A549 (cell line): ENCODE measurements around the gene D2HGDH. TPM values are rescaled to one million over a fixed set of nuclear protein-coding genes. Genes with fewer than 3 reads are reported as not detected.

Experiments used
- ATAC-seq, 2 experiments: fragments of 200-7000 bp in 1 of 2; fragments of >200 bp in 1 of 2; cut with Nextera tagmentation in 1 of 2; cut with Tn5 transposase in 1 of 2; 3 replicates each; pipeline versions ENCODE4 v1.8.0 to v1.9.1; 2018 to 2020; ENCODE audit warnings: mild to moderate bottlenecking in 1 of 2, moderate library complexity in 1 of 2
- CTCF ChIA-PET: fragments of 300-600 bp; sonication (Branson Sonifier 250); formaldehyde crosslinking; extraction: SDS; loops from one replicate; lab custom pipeline; 2021; ENCODE audit warnings: antibody characterized with exemption, inconsistent platforms; lab: Yijun Ruan, JAX
- POLR2A ChIA-PET: fragments of 350-600 bp; formaldehyde crosslinking; extraction: SDS; loops from one replicate; lab custom pipeline; 2021; ENCODE audit warnings: antibody characterized with exemption, inconsistent platforms; lab: Yijun Ruan, JAX
- DNase-seq, 2 experiments: peaks; one replicate each; pipeline versions ENCODE4 v3.0.0 to v3.0.0-alpha.2; 2011 to 2016; ENCODE audit warnings: low read depth in 1 of 2, low spot score in 1 of 2
- FAIRE-seq: peaks from 2 replicates; lab custom pipeline; 2011; peaks lifted over from hg19 to GRCh38; lab: Jason Lieb, UNC
- H3K27ac ChIP-seq, 2 experiments: fragments of >200 bp; sonication (Bioruptor Twin); formaldehyde crosslinking; 3 replicates each; pipeline ENCODE4 v1.5.1; 2016 to 2017
- H3K4me1 ChIP-seq: fragments of >200 bp; sonication (Bioruptor Twin); formaldehyde crosslinking; 3 replicates; pipeline ENCODE4 v1.6.1; 2016
- H3K4me2 ChIP-seq: fragments of >200 bp; sonication (Bioruptor Twin); formaldehyde crosslinking; 3 replicates; pipeline ENCODE4 v1.6.1; 2016
- H3K4me3 ChIP-seq: fragments of >200 bp; sonication (Bioruptor Twin); formaldehyde crosslinking; 3 replicates; pipeline ENCODE4 v1.5.1; 2016
- H3K9me3 ChIP-seq: fragments of >200 bp; sonication (Bioruptor Twin); formaldehyde crosslinking; 3 replicates; pipeline ENCODE4 v1.6.1; 2016
- CBX2 ChIP-seq: fragments of 200-600 bp; sonication (generic); IDR thresholded peaks from 2 replicates; pipeline ENCODE4 v1.6.1; 2016; ENCODE audit warnings: low read depth, mild to moderate bottlenecking, borderline replicate concordance
- CBX8 ChIP-seq: fragments of 200-600 bp; sonication (generic); IDR thresholded peaks from 2 replicates; pipeline ENCODE4 v1.6.1; 2016
- CHD2 ChIP-seq: fragments of 150-350 bp; IDR thresholded peaks from 2 replicates; pipeline ENCODE4 v1.6.1; 2014; ENCODE audit warnings: low read length; ENCODE audit not compliant: partially characterized antibody
- ESRRA ChIP-seq: fragments of 150-350 bp; IDR thresholded peaks from 2 replicates; pipeline ENCODE4 v1.6.1; 2014; ENCODE audit warnings: mild to moderate bottlenecking, low read length, borderline replicate concordance
- FOSB ChIP-seq: fragments of 250-450 bp; sonication (Bioruptor Pico); IDR thresholded peaks from 2 replicates; pipeline ENCODE4 v1.5.0; 2020; ENCODE audit warnings: mild to moderate bottlenecking, moderate library complexity
- FOSL2 ChIP-seq, 2 experiments: fragments of 450-650 bp in 1 of 2; fragments of >200 bp in 1 of 2; sonication (Bioruptor Twin) in 1 of 2; formaldehyde crosslinking; IDR thresholded peaks; 2 replicates each; pipeline versions ENCODE4 v1.5.0 to v1.6.1; 2016 to 2020; ENCODE audit warnings: mild to moderate bottlenecking in 1 of 2, moderate library complexity in 1 of 2
- HOXA7 ChIP-seq: fragments of 250-450 bp; sonication (Bioruptor Pico); IDR thresholded peaks from 2 replicates; pipeline ENCODE4 v1.5.0; 2020; ENCODE audit warnings: mild to moderate bottlenecking, moderate library complexity
- HOXB13 ChIP-seq: fragments of 250-450 bp; sonication (Bioruptor Pico); IDR thresholded peaks from 2 replicates; pipeline ENCODE4 v1.5.0; 2020; ENCODE audit warnings: low read depth, mild to moderate bottlenecking, moderate library complexity
- HOXB5 ChIP-seq: fragments of 250-450 bp; sonication (Bioruptor Pico); IDR thresholded peaks from 2 replicates; pipeline ENCODE4 v1.5.0; 2020; ENCODE audit warnings: mild to moderate bottlenecking, moderate library complexity
- KDM1A ChIP-seq: fragments of 200-600 bp; sonication (generic); IDR thresholded peaks from 2 replicates; pipeline ENCODE4 v1.6.1; 2016; ENCODE audit warnings: low read depth, mild to moderate bottlenecking
- KDM5A ChIP-seq: fragments of 200-600 bp; sonication (generic); IDR thresholded peaks from 2 replicates; pipeline ENCODE4 v1.6.1; 2016; ENCODE audit warnings: antibody characterized with exemption, mild to moderate bottlenecking
- MAFK ChIP-seq: fragments of 450-650 bp; IDR thresholded peaks from 2 replicates; pipeline ENCODE4 v1.6.1; 2014; ENCODE audit not compliant: partially characterized antibody
- NFE2L2 ChIP-seq: fragments of 150-350 bp; conservative IDR thresholded peaks from 2 replicates; pipeline ENCODE4 v1.6.1; 2014; ENCODE audit warnings: low read length
- PHF8 ChIP-seq: fragments of 200-600 bp; sonication (generic); IDR thresholded peaks from 2 replicates; pipeline ENCODE4 v1.6.1; 2016; ENCODE audit warnings: low read depth, mild to moderate bottlenecking, antibody characterized with exemption, moderate library complexity, borderline replicate concordance
- POLR2A ChIP-seq: IDR thresholded peaks from 2 replicates; pipeline ENCODE4 v1.6.1; 2012; ENCODE audit warnings: mild to moderate bottlenecking, low read length
- RARB ChIP-seq: fragments of 250-450 bp; sonication (Bioruptor Pico); IDR thresholded peaks from 2 replicates; pipeline ENCODE4 v1.8.0; 2021; ENCODE audit warnings: mild to moderate bottlenecking, moderate library complexity
- SREBF2 ChIP-seq: fragments of 450-650 bp; IDR thresholded peaks from 2 replicates; pipeline ENCODE4 v1.6.1; 2014; ENCODE audit warnings: mild to moderate bottlenecking, moderate library complexity
- TFCP2L1 ChIP-seq: fragments of 250-450 bp; sonication (Bioruptor Pico); IDR thresholded peaks from 2 replicates; pipeline ENCODE4 v1.5.0; 2021; ENCODE audit warnings: mild to moderate bottlenecking
- ZC3H11A ChIP-seq: fragments of 450-650 bp; IDR thresholded peaks from 2 replicates; pipeline ENCODE4 v1.6.1; 2014; ENCODE audit warnings: antibody characterized with exemption, mild to moderate bottlenecking
- ZNF302 ChIP-seq: fragments of 250-450 bp; sonication (Bioruptor Pico); IDR thresholded peaks from 2 replicates; pipeline ENCODE4 v1.9.0; 2021; ENCODE audit warnings: inconsistent platforms, mild to moderate bottlenecking, moderate library complexity
- WGBS: methylation state at CpG from one replicate; pipeline ENCODE4 v1.1.6; 2017; ENCODE audit errors: missing lambda C conversion rate; 5-methylcytosine and 5-hydroxymethylcytosine counted together
- polyA plus RNA-seq, 4 experiments: library from polyadenylated mRNA; depleted of rRNA in 3 of 4; stranded (reverse); fragments of >200 nt; fragmentation: RNase III in 1 of 4; extraction: RNeasy Plus Mini Kit Qiagen cat#74134 plus additional on column Dnase treatment in 1 of 4; gene quantifications; 2 replicates in 3 of 4; 3 replicates in 1 of 4; pipeline ENCODE4 v1.2.3, GENCODE V29; 2011 to 2017
- TF ChIP-seq, protein P1 (sequence below): fragments of >200 bp; sonication (Bioruptor Twin); formaldehyde crosslinking; IDR thresholded peaks from 3 replicates; pipeline ENCODE4 v1.6.1; 2016
- TF ChIP-seq, protein P2 (sequence below): fragments of >200 bp; sonication (Bioruptor Twin); formaldehyde crosslinking; IDR thresholded peaks from 3 replicates; pipeline ENCODE4 v1.5.1; 2016
- TF ChIP-seq, protein P3 (sequence below): fragments of 250-450 bp; sonication (Bioruptor Pico); IDR thresholded peaks from 2 replicates; pipeline ENCODE4 v1.5.0; 2020; ENCODE audit warnings: low read depth, mild to moderate bottlenecking, moderate library complexity
- TF ChIP-seq, protein P4 (sequence below): fragments of 200-600 bp; sonication (generic); IDR thresholded peaks from 2 replicates; pipeline ENCODE4 v1.6.1; 2016; ENCODE audit warnings: antibody characterized with exemption, mild to moderate bottlenecking, moderate library complexity
- TF ChIP-seq, protein P5 (sequence below): fragments of >200 bp; sonication (Bioruptor Twin); formaldehyde crosslinking; IDR thresholded peaks from 2 replicates; pipeline ENCODE4 v1.6.1; 2016
- TF ChIP-seq, protein P6 (sequence below): IDR thresholded peaks from 2 replicates; pipeline ENCODE4 v1.6.1; 2012

Gene D2HGDH
- polyA plus RNA-seq, 2 of the 4 experiments (the other 2 are of a cell fraction): 6.5 to 18.5 TPM

DNA sequence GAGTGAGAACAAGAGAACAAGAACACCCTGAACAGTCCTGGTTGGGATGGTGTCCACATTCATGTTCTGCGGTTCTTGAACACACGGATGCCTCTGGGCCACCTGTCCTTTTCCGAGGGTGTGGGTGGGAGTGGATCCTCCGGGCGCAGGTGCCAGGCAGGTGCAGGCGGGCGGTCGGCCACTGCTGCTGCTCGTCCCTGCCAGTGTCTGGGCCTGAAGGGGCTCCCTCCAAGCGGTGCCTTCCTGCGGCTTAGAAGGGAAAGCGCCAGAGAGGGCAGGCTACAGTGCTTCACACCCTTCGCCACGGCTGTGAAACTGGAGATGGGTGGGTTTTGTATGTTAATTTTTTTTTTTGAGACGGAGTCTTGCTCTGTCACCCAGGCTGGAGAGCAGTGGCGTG, 8.0 kb upstream of the D2HGDH start:
- no peak for ATAC-seq
- 96% methylated on average over 16 of the region's 16 CpGs for WGBS
- Histone ChIP-seq H3K4me2 (no peak overlapping the region), H3K9me3 (peaks cover 14% of the 10 kb centered on the region), H3K4me3 (no peak overlapping the region), H3K4me1 (no peaks in the 10 kb centered on the region), H3K27ac (no peak overlapping the region)
- ChIA-PET POLR2A (no interaction called here), CTCF (interaction anchor here (0.9 to 1.0 kb wide), 2 partner anchors 11 to 23 kb away, joined by 3 to 4 read pairs; no protein-coding TSS in a partner anchor)
- no peak for FAIRE-seq
- no peak for DNase-seq
- no peak for TF ChIP-seq RARB

DNA sequence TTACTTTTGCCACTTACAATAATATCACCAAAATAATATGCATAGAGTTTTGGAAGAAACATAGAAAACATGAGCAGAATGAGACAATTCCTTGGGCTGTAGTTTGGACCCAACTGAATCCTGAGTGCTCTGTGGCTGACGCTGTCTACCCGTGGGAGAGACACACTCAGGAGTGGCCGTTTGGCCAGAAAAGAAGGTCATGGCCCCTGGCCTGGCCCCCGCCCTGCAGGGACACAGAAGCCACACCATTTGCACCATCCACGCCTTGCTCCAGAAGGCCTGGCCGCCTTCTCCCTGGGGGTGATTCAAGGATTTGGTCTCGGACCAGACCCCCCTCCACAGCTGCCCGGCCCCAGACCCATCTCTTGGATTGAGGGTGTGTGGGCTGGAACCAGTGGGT, 6.4 kb upstream of the D2HGDH start:
- H3K27ac ChIP-seq: no peak overlapping the region
- TF ChIP-seq, protein P1, sequence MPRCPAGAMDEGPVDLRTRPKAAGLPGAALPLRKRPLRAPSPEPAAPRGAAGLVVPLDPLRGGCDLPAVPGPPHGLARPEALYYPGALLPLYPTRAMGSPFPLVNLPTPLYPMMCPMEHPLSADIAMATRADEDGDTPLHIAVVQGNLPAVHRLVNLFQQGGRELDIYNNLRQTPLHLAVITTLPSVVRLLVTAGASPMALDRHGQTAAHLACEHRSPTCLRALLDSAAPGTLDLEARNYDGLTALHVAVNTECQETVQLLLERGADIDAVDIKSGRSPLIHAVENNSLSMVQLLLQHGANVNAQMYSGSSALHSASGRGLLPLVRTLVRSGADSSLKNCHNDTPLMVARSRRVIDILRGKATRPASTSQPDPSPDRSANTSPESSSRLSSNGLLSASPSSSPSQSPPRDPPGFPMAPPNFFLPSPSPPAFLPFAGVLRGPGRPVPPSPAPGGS: no peak
- TF ChIP-seq, protein P2, sequence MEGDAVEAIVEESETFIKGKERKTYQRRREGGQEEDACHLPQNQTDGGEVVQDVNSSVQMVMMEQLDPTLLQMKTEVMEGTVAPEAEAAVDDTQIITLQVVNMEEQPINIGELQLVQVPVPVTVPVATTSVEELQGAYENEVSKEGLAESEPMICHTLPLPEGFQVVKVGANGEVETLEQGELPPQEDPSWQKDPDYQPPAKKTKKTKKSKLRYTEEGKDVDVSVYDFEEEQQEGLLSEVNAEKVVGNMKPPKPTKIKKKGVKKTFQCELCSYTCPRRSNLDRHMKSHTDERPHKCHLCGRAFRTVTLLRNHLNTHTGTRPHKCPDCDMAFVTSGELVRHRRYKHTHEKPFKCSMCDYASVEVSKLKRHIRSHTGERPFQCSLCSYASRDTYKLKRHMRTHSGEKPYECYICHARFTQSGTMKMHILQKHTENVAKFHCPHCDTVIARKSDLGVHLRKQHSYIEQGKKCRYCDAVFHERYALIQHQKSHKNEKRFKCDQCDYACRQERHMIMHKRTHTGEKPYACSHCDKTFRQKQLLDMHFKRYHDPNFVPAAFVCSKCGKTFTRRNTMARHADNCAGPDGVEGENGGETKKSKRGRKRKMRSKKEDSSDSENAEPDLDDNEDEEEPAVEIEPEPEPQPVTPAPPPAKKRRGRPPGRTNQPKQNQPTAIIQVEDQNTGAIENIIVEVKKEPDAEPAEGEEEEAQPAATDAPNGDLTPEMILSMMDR: no peak
- TF ChIP-seq KDM5A (no peak), HOXB13 (no peak), HOXA7 (CRISPR knock-in tag) (no peak), ZNF302 (no peak), TFCP2L1 (CRISPR knock-in tag) (no peak), ZC3H11A (no peak), FOSL2 (IDR thresholded peaks at IDR 0.05) (no peak), FOSL2 (CRISPR knock-in tag; IDR thresholded peaks at IDR 0.05) (no peak), NFE2L2 (no peak), ESRRA (no peak)
- TF ChIP-seq, protein P3, sequence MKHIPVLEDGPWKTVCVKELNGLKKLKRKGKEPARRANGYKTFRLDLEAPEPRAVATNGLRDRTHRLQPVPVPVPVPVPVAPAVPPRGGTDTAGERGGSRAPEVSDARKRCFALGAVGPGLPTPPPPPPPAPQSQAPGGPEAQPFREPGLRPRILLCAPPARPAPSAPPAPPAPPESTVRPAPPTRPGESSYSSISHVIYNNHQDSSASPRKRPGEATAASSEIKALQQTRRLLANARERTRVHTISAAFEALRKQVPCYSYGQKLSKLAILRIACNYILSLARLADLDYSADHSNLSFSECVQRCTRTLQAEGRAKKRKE: no peak
- H3K4me2 ChIP-seq: no peak overlapping the region
- CTCF ChIA-PET: interaction anchor here (3.2 kb wide), 1 partner anchor 150 kb away, joined by 9 read pairs; no protein-coding TSS in a partner anchor
- H3K4me3 ChIP-seq: no peak overlapping the region
- peaks cover 6% of the 10 kb centered on the region for H3K9me3 ChIP-seq
- H3K4me1 ChIP-seq: no peaks in the 10 kb centered on the region
- no peak for DNase-seq
- WGBS: 85% methylated on average over 5 of the region's 8 CpGs
- POLR2A ChIA-PET: no interaction called here
- ATAC-seq: no peak; a peak in 1 of 6 replicates
- FAIRE-seq: no peak

DNA sequence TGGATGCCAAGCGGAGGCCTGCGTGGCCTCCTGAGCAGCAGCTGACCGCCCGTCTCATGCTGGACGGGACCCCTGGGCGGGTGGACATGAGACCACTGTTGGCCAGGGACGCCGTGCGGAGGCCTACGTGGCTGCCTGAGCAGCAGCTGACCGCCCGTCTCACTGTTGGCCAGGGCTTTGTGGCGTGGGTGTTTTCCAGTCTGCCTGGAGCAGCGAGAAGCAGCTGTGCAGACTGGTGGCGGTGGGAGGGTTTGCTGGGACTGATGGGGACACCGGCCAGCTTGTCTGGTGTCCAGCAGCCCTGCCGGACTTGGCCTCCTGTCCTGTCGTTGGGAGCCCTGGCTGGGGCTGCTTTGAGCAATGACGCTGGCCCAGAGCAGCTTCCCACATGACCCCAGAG, 5.8 kb upstream of the D2HGDH start:
- H3K9me3 ChIP-seq: no peaks in the 10 kb centered on the region
- TF ChIP-seq, protein P4, sequence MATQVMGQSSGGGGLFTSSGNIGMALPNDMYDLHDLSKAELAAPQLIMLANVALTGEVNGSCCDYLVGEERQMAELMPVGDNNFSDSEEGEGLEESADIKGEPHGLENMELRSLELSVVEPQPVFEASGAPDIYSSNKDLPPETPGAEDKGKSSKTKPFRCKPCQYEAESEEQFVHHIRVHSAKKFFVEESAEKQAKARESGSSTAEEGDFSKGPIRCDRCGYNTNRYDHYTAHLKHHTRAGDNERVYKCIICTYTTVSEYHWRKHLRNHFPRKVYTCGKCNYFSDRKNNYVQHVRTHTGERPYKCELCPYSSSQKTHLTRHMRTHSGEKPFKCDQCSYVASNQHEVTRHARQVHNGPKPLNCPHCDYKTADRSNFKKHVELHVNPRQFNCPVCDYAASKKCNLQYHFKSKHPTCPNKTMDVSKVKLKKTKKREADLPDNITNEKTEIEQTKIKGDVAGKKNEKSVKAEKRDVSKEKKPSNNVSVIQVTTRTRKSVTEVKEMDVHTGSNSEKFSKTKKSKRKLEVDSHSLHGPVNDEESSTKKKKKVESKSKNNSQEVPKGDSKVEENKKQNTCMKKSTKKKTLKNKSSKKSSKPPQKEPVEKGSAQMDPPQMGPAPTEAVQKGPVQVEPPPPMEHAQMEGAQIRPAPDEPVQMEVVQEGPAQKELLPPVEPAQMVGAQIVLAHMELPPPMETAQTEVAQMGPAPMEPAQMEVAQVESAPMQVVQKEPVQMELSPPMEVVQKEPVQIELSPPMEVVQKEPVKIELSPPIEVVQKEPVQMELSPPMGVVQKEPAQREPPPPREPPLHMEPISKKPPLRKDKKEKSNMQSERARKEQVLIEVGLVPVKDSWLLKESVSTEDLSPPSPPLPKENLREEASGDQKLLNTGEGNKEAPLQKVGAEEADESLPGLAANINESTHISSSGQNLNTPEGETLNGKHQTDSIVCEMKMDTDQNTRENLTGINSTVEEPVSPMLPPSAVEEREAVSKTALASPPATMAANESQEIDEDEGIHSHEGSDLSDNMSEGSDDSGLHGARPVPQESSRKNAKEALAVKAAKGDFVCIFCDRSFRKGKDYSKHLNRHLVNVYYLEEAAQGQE: no peak
- TF ChIP-seq HOXB5 (CRISPR knock-in tag) (no peak), PHF8 (no peak), CBX8 (no peak), CBX2 (no peak), CHD2 (no peak), FOSB (CRISPR knock-in tag) (no peak), SREBF2 (no peak), KDM1A (no peak), ZNF302 (no peak), POLR2A (no peak), MAFK (no peak)
- TF ChIP-seq, protein P5, sequence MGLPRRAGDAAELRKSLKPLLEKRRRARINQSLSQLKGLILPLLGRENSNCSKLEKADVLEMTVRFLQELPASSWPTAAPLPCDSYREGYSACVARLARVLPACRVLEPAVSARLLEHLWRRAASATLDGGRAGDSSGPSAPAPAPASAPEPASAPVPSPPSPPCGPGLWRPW: no peak
- TF ChIP-seq, protein P1: no peak
- TF ChIP-seq, protein P6, sequence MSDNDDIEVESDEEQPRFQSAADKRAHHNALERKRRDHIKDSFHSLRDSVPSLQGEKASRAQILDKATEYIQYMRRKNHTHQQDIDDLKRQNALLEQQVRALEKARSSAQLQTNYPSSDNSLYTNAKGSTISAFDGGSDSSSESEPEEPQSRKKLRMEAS: no peak
- TF ChIP-seq, all 56 proteins: peak for 0
- Histone ChIP-seq H3K27ac (no peak overlapping the region), H3K4me1 (no peaks in the 10 kb centered on the region), H3K4me2 (no peak overlapping the region), H3K4me3 (no peak overlapping the region)
- POLR2A ChIA-PET: no interaction called here
- ATAC-seq: 0 out of 6 replicates have a peak, but pooled peaks of 1 of the 2 experiments have one; percentile 5
- FAIRE-seq: no peak
- no peak for DNase-seq
- WGBS: 85% methylated on average over 11 of the region's 19 CpGs
- CTCF ChIA-PET: interaction anchor here (0.7 to 3.2 kb wide), 2 partner anchors 25 to 150 kb away, joined by 3 to 9 read pairs; no protein-coding TSS in a partner anchor
